Bronchial epithelial cell (primary cell): ENCODE data around the gene COL11A2. TPM values are rescaled to one million over a fixed set of nuclear protein-coding genes. Genes with fewer than 3 reads are reported as not detected.
A peak's percentile ranks its signal among the peaks of the same experiment; 100 is the strongest.

Experiments
- DNase-seq: peaks from one replicate; pipeline ENCODE4 v3.0.0-alpha.2; 2010; ENCODE audit warnings: low read depth
- FAIRE-seq: peaks from 2 replicates; lab custom pipeline; 2011; peaks lifted over from hg19 to GRCh38; lab: Jason Lieb, UNC
- H3K27me3 ChIP-seq: 2 replicates; pipeline ENCODE4 v1.5.1; 2011; ENCODE audit warnings: low read length; ENCODE audit not compliant: control insufficient read depth, insufficient read depth
- H3K36me3 ChIP-seq: 2 replicates; pipeline ENCODE4 v1.5.1; 2011; ENCODE audit warnings: low read length; ENCODE audit not compliant: control insufficient read depth, insufficient read depth
- H3K4me3 ChIP-seq: 2 replicates; pipeline ENCODE4 v1.5.1; 2011; ENCODE audit warnings: mild to moderate bottlenecking, low read depth, low read length, control low read depth
- CTCF ChIP-seq: IDR thresholded peaks from 2 replicates; pipeline ENCODE4 v1.5.1; 2011; ENCODE audit warnings: mild to moderate bottlenecking, moderate library complexity, low read length, control low read depth, inconsistent platforms; ENCODE audit not compliant: insufficient read depth, severe bottlenecking
- total RNA-seq: library from RNA; depleted of rRNA; stranded (reverse); fragments of >200 nt; gene quantifications from 2 replicates; pipeline ENCODE4 v1.2.1, GENCODE V29; 2014

COL11A2 gene
- total RNA-seq, 1 donor from 2014 or later: under 0.01 TPM

DNA sequence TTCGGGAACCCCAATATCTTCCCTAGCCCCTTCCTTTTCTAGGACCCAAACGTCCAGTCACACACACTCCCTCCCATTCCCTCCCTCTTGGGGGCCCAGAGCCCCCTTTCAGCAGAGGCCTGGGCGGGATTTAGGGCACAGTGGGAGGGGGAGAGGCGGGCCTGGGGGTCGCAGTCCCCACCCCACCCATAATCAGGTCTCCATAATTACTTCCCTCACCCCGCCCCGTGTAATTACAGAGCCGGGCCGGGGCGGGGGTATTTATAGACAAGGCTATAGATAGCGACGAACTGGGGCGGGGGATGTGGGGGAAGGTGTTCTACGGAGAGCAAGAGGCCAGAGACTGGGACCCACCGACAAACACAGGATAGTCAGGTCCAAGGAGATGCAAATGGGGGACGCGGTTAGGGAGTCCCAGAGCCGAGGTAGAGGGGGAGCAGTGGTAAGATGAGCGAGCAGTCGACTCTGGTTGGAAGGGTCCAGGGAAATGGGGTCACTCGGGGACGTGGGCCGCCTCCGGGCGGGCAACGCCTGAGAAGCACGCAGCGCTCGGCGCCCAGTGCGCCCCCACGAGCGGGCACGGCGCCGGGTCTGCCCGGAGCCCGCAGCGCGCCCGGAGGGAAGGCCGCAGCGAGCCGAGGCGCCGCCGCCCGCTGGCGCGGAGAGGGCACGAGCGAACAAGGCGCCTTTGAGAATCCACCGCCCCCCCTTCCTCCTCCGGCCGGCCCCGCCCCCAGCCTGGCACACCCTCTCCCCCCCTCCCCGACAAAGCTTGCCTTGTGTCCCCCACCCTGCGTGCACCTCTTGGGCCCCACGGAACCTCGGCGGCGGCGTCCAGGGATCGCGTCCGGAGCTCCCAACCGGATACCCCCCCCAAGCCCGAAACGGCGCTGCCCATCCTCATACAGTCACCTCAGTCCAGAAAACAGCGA lies 670 bp upstream of the COL11A2 start:
- Histone ChIP-seq H3K4me3 (peak overlapping the region; percentile 27), H3K36me3 (peaks cover 16% of the 10 kb centered on the region), H3K27me3 (peaks cover 17% of the 10 kb centered on the region)
- FAIRE-seq: no peak
- DNase-seq: no peak
- no peak for TF ChIP-seq CTCF

- TF ChIP-seq CTCF: no peak
- FAIRE-seq (no peak), DNase-seq (no peak)
- H3K27me3 ChIP-seq: peaks cover 17% of the 10 kb centered on the region
- peaks cover 12% of the 10 kb centered on the region for H3K36me3 ChIP-seq
- no peak overlapping the region for H3K4me3 ChIP-seq
Observed at GRCh38 chr6:33191383-33192104, 723 bp downstream of the COL11A2 start.

DNA sequence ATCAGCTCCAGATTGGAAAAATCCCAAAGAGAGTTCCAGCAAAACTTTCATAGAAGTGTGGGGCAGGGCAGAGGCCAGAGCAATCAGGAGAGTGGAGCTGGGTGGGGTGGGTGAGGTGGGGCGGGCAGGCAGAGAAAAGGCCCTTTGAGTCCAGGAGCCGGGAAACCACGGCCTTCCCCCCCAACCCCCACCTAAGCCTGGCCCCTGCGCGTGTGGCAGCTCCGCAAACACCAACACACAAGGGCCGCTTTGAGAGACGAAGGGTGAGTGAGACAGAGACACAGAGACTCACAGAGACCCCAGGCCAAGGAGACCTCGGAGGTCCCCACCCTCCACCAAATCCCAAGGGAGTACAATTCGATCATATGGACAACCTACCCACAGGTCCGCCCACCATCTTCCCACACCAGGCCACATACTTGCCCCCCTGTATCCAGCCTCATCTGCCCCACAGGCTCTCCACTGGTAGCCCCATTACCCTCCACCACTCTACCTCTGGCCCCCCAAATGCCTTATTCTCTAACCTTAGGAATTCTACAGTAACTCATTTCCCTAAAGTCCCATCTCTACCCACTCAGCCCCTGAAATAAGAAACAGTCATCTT lies 1.7 kb downstream of the COL11A2 start:
- TF ChIP-seq CTCF: no peak
- Histone ChIP-seq H3K36me3 (peaks cover 6% of the 10 kb centered on the region), H3K27me3 (peaks cover 19% of the 10 kb centered on the region), H3K4me3 (no peak overlapping the region)
- FAIRE-seq: no peak
- no peak for DNase-seq

DNA sequence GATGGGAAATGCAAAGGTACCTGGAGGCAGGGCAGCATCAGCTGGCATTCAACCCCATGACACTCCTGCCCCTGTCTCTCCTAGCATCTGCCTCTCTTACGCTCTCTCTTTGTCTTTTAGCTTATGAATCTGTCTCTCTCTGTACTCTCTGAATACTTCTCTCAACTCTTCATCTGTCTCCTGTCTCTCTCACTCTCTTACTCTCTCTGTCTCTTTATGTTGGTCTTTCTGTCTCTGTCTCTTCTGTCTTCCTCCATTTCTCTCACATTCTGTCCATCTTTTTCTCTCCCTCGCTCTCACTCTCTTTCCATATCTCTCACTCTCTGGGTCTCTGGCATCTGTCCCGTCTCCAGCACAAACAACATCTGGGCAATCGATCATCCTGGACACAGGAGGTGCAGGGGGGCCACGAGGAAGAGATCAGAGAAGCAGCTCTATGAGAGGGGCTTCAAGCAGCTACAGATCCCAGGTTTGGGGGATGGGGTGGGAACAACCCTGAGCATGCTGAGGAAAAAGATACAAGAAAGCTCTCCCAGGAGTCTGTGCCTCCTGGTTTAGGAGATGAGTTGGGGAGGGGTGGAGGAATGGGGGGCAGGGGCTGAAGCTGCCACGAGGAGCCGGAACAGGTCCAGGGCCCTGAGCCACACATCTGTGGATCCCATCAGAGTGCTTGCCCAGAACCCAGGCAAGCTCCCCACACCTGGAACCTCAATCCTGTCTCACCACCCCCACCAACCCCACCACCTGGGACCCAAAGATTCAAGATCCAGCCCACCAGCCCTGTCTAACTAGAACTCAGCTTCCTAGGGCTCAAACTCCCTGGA lies 2.4 kb downstream of the COL11A2 start:
- no peak for FAIRE-seq
- Histone ChIP-seq H3K36me3 (peaks cover 3% of the 10 kb centered on the region), H3K4me3 (no peak overlapping the region), H3K27me3 (peaks cover 19% of the 10 kb centered on the region)
- no peak for TF ChIP-seq CTCF
- DNase-seq: no peak

GRCh38 chr6:33189164-33189563 lies 3.1 kb downstream of the COL11A2 start:
- DNase-seq (no peak), FAIRE-seq (no peak)
- no peaks in the 10 kb centered on the region for H3K36me3 ChIP-seq
- H3K27me3 ChIP-seq: peaks cover 19% of the 10 kb centered on the region
- TF ChIP-seq CTCF: no peak
- no peak overlapping the region for H3K4me3 ChIP-seq
